K562 (cell line): ENCODE data around the gene NBEAL2. TPM values are rescaled to one million over a fixed set of nuclear protein-coding genes. Genes with fewer than 3 reads are reported as not detected.

Experiments used
- CHD1 ChIP-seq: fragments of 200-600 bp; sonication (generic); IDR thresholded peaks from one replicate; pipeline ENCODE4 v1.6.1; 2012; ENCODE audit warnings: mild to moderate bottlenecking, moderate library complexity, low read length, inconsistent platforms
- E4F1 ChIP-seq: fragments of 250-450 bp; sonication (Bioruptor Pico); IDR thresholded peaks from 2 replicates; pipeline ENCODE4 v1.5.0; 2021; ENCODE audit warnings: mild to moderate bottlenecking, borderline replicate concordance
- FOXA3 ChIP-seq, 2 experiments: fragments of 450-650 bp in 1 of 2; sonication (generic) in 1 of 2; formaldehyde crosslinking; IDR thresholded peaks in 1 of 2; conservative IDR thresholded peaks in 1 of 2; 2 replicates each; pipeline versions ENCODE4 v1.4.0 to v1.8.0; 2020 to 2022; ENCODE audit warnings: mild to moderate bottlenecking in 2 of 2, missing genetic modification reagents in 1 of 2
- FOXP1 ChIP-seq: sonication (generic); formaldehyde crosslinking; IDR thresholded peaks from 2 replicates; pipeline ENCODE4 v1.8.0; 2022; ENCODE audit warnings: mild to moderate bottlenecking, missing genetic modification reagents
- HES1 ChIP-seq: fragments of 450-650 bp; IDR thresholded peaks from 2 replicates; pipeline ENCODE4 v1.6.1; 2016; ENCODE audit warnings: low read depth, mild to moderate bottlenecking, moderate library complexity
- NCOA6 ChIP-seq: fragments of 450-650 bp; IDR thresholded peaks from 2 replicates; pipeline ENCODE4 v1.6.1; 2017; ENCODE audit warnings: mild to moderate bottlenecking
- NR1H2 ChIP-seq: sonication (generic); formaldehyde crosslinking; IDR thresholded peaks from 2 replicates; pipeline ENCODE4 v1.4.0; 2020; ENCODE audit warnings: mild to moderate bottlenecking, missing genetic modification reagents
- PATZ1 ChIP-seq: fragments of 250-450 bp; sonication (Bioruptor Pico); IDR thresholded peaks from 2 replicates; pipeline ENCODE4 v1.5.0; 2020; ENCODE audit warnings: mild to moderate bottlenecking, borderline replicate concordance
- POLR2AphosphoS5 ChIP-seq: IDR thresholded peaks from 2 replicates; pipeline ENCODE4 v1.6.1; 2011; ENCODE audit warnings: mild to moderate bottlenecking, low read depth, low read length, moderate library complexity; ENCODE audit not compliant: control insufficient read depth, insufficient read depth
- PTRF ChIP-seq: fragments of 450-650 bp; IDR thresholded peaks from 2 replicates; pipeline ENCODE4 v1.6.1; 2016; ENCODE audit warnings: mild to moderate bottlenecking, missing genetic modification characterization, missing compliant biosample characterization
- RAD51 ChIP-seq: fragments of 450-650 bp; IDR thresholded peaks from 2 replicates; pipeline ENCODE4 v1.7.1; 2016; ENCODE audit warnings: low read depth, mild to moderate bottlenecking, borderline replicate concordance
- SIN3A ChIP-seq, 2 experiments: fragments of 150-350 bp in 1 of 2; IDR thresholded peaks; 2 replicates each; pipeline ENCODE4 v1.6.1; 2011 to 2016; ENCODE audit warnings: borderline replicate concordance in 2 of 2, low read depth in 2 of 2, low read length in 2 of 2, mild to moderate bottlenecking in 2 of 2, moderate library complexity in 2 of 2; ENCODE audit not compliant: control insufficient read depth in 1 of 2
- SRSF7 ChIP-seq: fragments of 200-400 bp; formaldehyde crosslinking; optimal IDR thresholded peaks from 2 replicates; pipeline ENCODE3; 2017; ENCODE audit warnings: mild to moderate bottlenecking, low read depth, low read length
- TEAD4 ChIP-seq, 2 experiments: sonication (generic) in 1 of 2; formaldehyde crosslinking in 1 of 2; IDR thresholded peaks; 2 replicates each; pipeline versions ENCODE4 v1.6.1 to v1.8.0; 2012 to 2022; ENCODE audit warnings: borderline replicate concordance in 1 of 2, inconsistent platforms in 1 of 2, low read length in 1 of 2, mild to moderate bottlenecking in 1 of 2, missing genetic modification reagents in 1 of 2
- ZBTB34 ChIP-seq: fragments of 250-450 bp; sonication (Bioruptor Pico); IDR thresholded peaks from 2 replicates; pipeline ENCODE4 v1.8.0; 2021; ENCODE audit warnings: mild to moderate bottlenecking, moderate library complexity
- ZFP30 ChIP-seq: fragments of 250-450 bp; sonication (Bioruptor Pico); IDR thresholded peaks from 2 replicates; pipeline ENCODE4 v1.8.0; 2022; ENCODE audit warnings: moderate library complexity, mild to moderate bottlenecking, inconsistent platforms, borderline replicate concordance
- ZNF224 ChIP-seq: sonication (generic); formaldehyde crosslinking; IDR thresholded peaks from 2 replicates; pipeline ENCODE4 v1.8.0; 2022; ENCODE audit warnings: mild to moderate bottlenecking, missing genetic modification reagents
- ZNF253 ChIP-seq: fragments of 250-450 bp; sonication (Bioruptor Pico); conservative IDR thresholded peaks from 2 replicates; pipeline ENCODE4 v1.6.1; 2021; ENCODE audit warnings: mild to moderate bottlenecking
- ZNF263 ChIP-seq: sonication (generic); formaldehyde crosslinking; IDR thresholded peaks from 2 replicates; pipeline ENCODE4 v1.8.0; 2022; ENCODE audit warnings: mild to moderate bottlenecking, missing genetic modification reagents, borderline replicate concordance
- ZNF707 ChIP-seq: fragments of 250-450 bp; sonication (Bioruptor Pico); conservative IDR thresholded peaks from 2 replicates; pipeline ENCODE4 v1.8.0; 2022; ENCODE audit warnings: inconsistent platforms, mild to moderate bottlenecking, moderate library complexity
- ZZZ3 ChIP-seq: fragments of 450-650 bp; IDR thresholded peaks from 2 replicates; pipeline ENCODE4 v1.6.1; 2016; ENCODE audit warnings: antibody characterized with exemption, mild to moderate bottlenecking, moderate library complexity
- polyA plus RNA-seq, 8 experiments: library from polyadenylated mRNA; depleted of rRNA in 4 of 8; stranded (reverse) in 5 of 8; unstranded in 3 of 8; fragments of >200 nt; fragmentation: Nextera tagmentation in 2 of 8; fragmentation: Illumina TruSeq in 1 of 8; extraction: Ambion mirVana in 2 of 8; extraction: Trizol in 1 of 8; gene quantifications; 2 replicates each; pipeline versions ENCODE4 v1.2.1 to v1.2.3, GENCODE V29; 2011 to 2014; ENCODE audit warnings: inconsistent platforms in 1 of 8, missing spikeins in 1 of 8
- total RNA-seq, 7 experiments: library from RNA; depleted of rRNA in 6 of 7; stranded (reverse); fragments of >200 nt in 6 of 7; fragmentation: Illumina TruSeq in 2 of 7; extraction: Trizol in 2 of 7; gene quantifications; 2 replicates each; pipeline versions ENCODE4 v1.2.1 to v1.2.3, GENCODE V29; 2011 to 2021; ENCODE audit warnings: low replicate concordance in 1 of 7

The NBEAL2 gene
- total and polyA plus RNA-seq, 9 of the 15 experiments (the other 6 are each of a cell fraction or from before 2014, with no cell fraction given), result 0.06 to 114 (median 29.6) TPM

GRCh38 chr3:46986782-46987310, 7.4 kb downstream of the NBEAL2 start (continued):
- no peak for TF ChIP-seq E4F1 (CRISPR knock-in tag)
- TF ChIP-seq POLR2AphosphoS5, result no peak
- TF ChIP-seq NCOA6, result no peak
- TF ChIP-seq NR1H2, result no peak
- no peak for TF ChIP-seq ZZZ3
- TF ChIP-seq ZNF707 (CRISPR knock-in tag), result no peak
- peak in 1 of 2 experiments; percentile 27; a peak in 1 of 4 replicates for TF ChIP-seq FOXA3 (CRISPR knock-in tag; conservative IDR thresholded peaks at IDR 0.05 in 1 of 2, IDR thresholded peaks at IDR 0.05 in 1 of 2)
- no peak for TF ChIP-seq RAD51
- peak; percentile 8; the same call in 1 of the 2 replicates for TF ChIP-seq ZNF263 (CRISPR knock-in tag)
- 0 out of 2 replicates have a peak, but pooled peaks have one; percentile 13 for TF ChIP-seq PATZ1 (CRISPR knock-in tag)
- TF ChIP-seq SRSF7, result no peak
- no peak for TF ChIP-seq TEAD4 (IDR thresholded peaks at IDR 0.05; ENCODE audit: low read length)
- TF ChIP-seq TEAD4 (CRISPR knock-in tag; IDR thresholded peaks at IDR 0.05; ENCODE audit: borderline replicate concordance), result 0 out of 2 replicates have a peak, but pooled peaks have one; percentile 60
- TF ChIP-seq PTRF (tag), result no peak
- TF ChIP-seq ZBTB34 (CRISPR knock-in tag), result no peak
- no peak for TF ChIP-seq ZNF224 (CRISPR knock-in tag)
- TF ChIP-seq SIN3A (IDR thresholded peaks at IDR 0.05; ENCODE audit: borderline replicate concordance in 2 of 2, control insufficient read depth in 1 of 2, low read depth in 2 of 2, low read length in 2 of 2), result no peak
- TF ChIP-seq ZNF253 (CRISPR knock-in tag), result no peak
- no peak for TF ChIP-seq ZFP30 (CRISPR knock-in tag)
- 0 out of 2 replicates have a peak, but pooled peaks have one; percentile 6 for TF ChIP-seq FOXP1 (CRISPR knock-in tag)
- no peak for TF ChIP-seq HES1
- peak; percentile 54 for TF ChIP-seq CHD1
